ENCODE results near the gene CBX1. TPM values are rescaled to one million over a fixed set of nuclear protein-coding genes. Genes with fewer than 3 reads are reported as not detected.

Gene CBX1
- total RNA-seq, 1 donor from 2014 or later: 39.1 TPM

GRCh38 chr17:48055531-48056245 lies 45.6 kb downstream of the CBX1 start:
- H3K4me3 ChIP-seq (ENCODE audit: low read length in 3 of 3): peak overlapping the region; percentile 41 to 99 (median 68)
- H3K9me3 ChIP-seq (ENCODE audit: control insufficient read depth in 3 of 3, low read length in 3 of 3): no peaks in the 10 kb centered on the region
- H3K9ac ChIP-seq (ENCODE audit: low read depth in 1 of 3, low read length in 3 of 3): peak overlapping the region; percentile 43 to 82 (median 73)
- H3K27me3 ChIP-seq (ENCODE audit: control insufficient read depth in 3 of 3, insufficient read depth in 3 of 3, low read length in 3 of 3): no peaks in the 10 kb centered on the region
- peak overlapping the region; percentile 76 for H3K27ac ChIP-seq (ENCODE audit: low read depth, low read length)
- H3K4me1 ChIP-seq (ENCODE audit: control insufficient read depth in 3 of 3, insufficient read depth in 3 of 3, low read length in 3 of 3): peaks cover 87 to 98% (median 93%) of the 10 kb centered on the region in 3 donors
- H3K36me3 ChIP-seq (ENCODE audit: control insufficient read depth in 3 of 3, insufficient read depth in 3 of 3, low read length in 3 of 3): peaks cover 56 to 76% (median 74%) of the 10 kb centered on the region in 3 donors

GRCh38 chr17:48054238-48055185 lies 46.8 kb downstream of the CBX1 start:
- Histone ChIP-seq H3K4me3 (ENCODE audit: low read length in 3 of 3) (peak overlapping the region; percentile 94 to 99 (median 99)), H3K9me3 (ENCODE audit: control insufficient read depth in 3 of 3, low read length in 3 of 3) (no peaks in the 10 kb centered on the region), H3K27ac (ENCODE audit: low read depth, low read length) (peak overlapping the region; percentile 99), H3K4me1 (ENCODE audit: control insufficient read depth in 3 of 3, insufficient read depth in 3 of 3, low read length in 3 of 3) (peaks cover 86 to 92% (median 88%) of the 10 kb centered on the region in 3 donors), H3K36me3 (ENCODE audit: control insufficient read depth in 3 of 3, insufficient read depth in 3 of 3, low read length in 3 of 3) (peaks cover 47 to 67% (median 64%) of the 10 kb centered on the region in 3 donors), H3K27me3 (ENCODE audit: control insufficient read depth in 3 of 3, insufficient read depth in 3 of 3, low read length in 3 of 3) (no peaks in the 10 kb centered on the region), H3K9ac (ENCODE audit: low read depth in 1 of 3, low read length in 3 of 3) (peak overlapping the region; percentile 85 to 100 (median 95))

DNA sequence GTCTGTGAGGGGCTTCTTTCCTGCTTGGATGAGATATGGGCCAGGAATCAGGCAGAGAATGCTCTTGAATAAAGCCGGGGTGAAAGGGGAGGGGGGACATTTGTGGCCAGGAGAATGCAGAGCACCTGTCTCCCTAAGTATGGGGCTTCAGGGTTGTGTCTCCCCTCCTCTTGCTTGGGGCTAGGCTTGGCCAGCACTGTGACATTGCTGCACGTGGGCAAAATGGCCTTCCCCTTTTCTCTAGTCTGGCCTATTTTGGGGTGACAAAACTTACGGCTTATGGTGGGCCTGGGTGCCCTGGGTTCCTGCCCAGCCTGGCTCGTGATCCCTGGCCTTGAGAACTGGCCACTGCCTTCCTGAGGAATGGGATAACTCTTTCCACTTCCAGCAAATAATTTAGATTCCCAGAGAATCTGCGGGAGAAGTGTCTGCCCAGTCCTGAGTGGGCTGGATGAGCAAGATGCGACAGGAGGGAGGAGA lies 47.5 kb downstream of the CBX1 start:
- H3K27me3 ChIP-seq (ENCODE audit: control insufficient read depth in 3 of 3, insufficient read depth in 3 of 3, low read length in 3 of 3): no peaks in the 10 kb centered on the region
- peaks cover 40 to 62% (median 57%) of the 10 kb centered on the region in 3 donors for H3K36me3 ChIP-seq (ENCODE audit: control insufficient read depth in 3 of 3, insufficient read depth in 3 of 3, low read length in 3 of 3)
- H3K4me3 ChIP-seq (ENCODE audit: low read length in 3 of 3): peak overlapping the region; percentile 94 to 99 (median 99)
- H3K9ac ChIP-seq (ENCODE audit: low read depth in 1 of 3, low read length in 3 of 3): peak overlapping the region; percentile 85 to 100 (median 95)
- H3K27ac ChIP-seq (ENCODE audit: low read depth, low read length): peak overlapping the region; percentile 99
- peaks cover 81 to 85% (median 83%) of the 10 kb centered on the region in 3 donors for H3K4me1 ChIP-seq (ENCODE audit: control insufficient read depth in 3 of 3, insufficient read depth in 3 of 3, low read length in 3 of 3)
- no peaks in the 10 kb centered on the region for H3K9me3 ChIP-seq (ENCODE audit: control insufficient read depth in 3 of 3, low read length in 3 of 3)

DNA sequence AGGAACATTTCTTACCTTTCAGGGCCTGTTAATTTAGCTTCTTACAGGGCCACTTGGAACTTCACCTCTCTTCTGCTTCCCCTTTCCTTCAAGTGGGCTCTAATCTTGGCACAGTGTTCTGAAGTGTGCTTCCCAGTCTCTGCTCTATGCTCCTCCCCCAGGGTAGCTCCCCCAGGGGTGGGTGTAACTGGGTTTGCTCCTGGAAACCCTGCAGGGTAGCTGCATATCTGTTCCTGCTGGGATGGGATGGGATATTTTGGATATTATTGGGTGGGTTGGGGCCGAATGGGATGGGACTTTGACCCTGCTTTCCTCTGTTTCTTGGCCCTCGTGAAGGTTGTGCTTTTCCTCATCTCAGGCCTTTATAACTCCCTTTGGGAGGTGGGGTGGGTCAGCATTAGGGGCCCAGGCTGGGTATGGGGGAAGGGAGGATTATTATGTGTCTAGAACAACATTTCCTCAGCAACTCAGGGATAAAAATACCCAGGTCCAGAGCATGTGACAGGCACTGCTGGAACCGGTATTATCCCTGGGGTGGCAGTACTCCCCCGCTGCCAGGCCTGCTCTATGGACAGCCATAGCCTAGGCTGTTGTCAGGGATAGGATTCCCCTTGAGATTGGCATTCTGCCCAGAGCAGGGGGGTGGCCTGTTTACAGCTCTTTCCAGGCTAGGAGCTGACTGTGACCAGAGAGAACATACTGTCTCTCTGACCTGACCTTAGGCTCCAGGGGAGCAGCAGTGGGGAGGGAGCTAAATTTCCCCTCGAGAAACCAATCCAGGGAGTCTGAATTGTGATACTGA lies 48.1 kb downstream of the CBX1 start:
- Histone ChIP-seq H3K4me1 (ENCODE audit: control insufficient read depth in 3 of 3, insufficient read depth in 3 of 3, low read length in 3 of 3) (peaks cover 76 to 79% (median 79%) of the 10 kb centered on the region in 3 donors), H3K36me3 (ENCODE audit: control insufficient read depth in 3 of 3, insufficient read depth in 3 of 3, low read length in 3 of 3) (peaks cover 34 to 56% (median 51%) of the 10 kb centered on the region in 3 donors)

GRCh38 chr17:48051706-48052486 lies 49.4 kb downstream of the CBX1 start:
- H3K4me3 ChIP-seq (ENCODE audit: low read length in 3 of 3): peak overlapping the region; percentile 94 to 99 (median 99)
- H3K36me3 ChIP-seq (ENCODE audit: control insufficient read depth in 3 of 3, insufficient read depth in 3 of 3, low read length in 3 of 3): peaks cover 21 to 44% (median 38%) of the 10 kb centered on the region in 3 donors
- H3K9ac ChIP-seq (ENCODE audit: low read depth in 1 of 3, low read length in 3 of 3): peak overlapping the region; percentile 89 to 100 (median 95)

More for the DNA sequence above, 48.1 kb downstream of the CBX1 start:
- peak overlapping the region; percentile 94 to 99 (median 99) for H3K4me3 ChIP-seq (ENCODE audit: low read length in 3 of 3)
- H3K9me3 ChIP-seq (ENCODE audit: control insufficient read depth in 3 of 3, low read length in 3 of 3): no peaks in the 10 kb centered on the region
- H3K9ac ChIP-seq (ENCODE audit: low read depth in 1 of 3, low read length in 3 of 3): peak overlapping the region; percentile 85 to 100 (median 95)
- no peaks in the 10 kb centered on the region for H3K27me3 ChIP-seq (ENCODE audit: control insufficient read depth in 3 of 3, insufficient read depth in 3 of 3, low read length in 3 of 3)
- peak overlapping the region; percentile 99 for H3K27ac ChIP-seq (ENCODE audit: low read depth, low read length)

GRCh38 chr17:48051283-48051682 lies 50.0 kb downstream of the CBX1 start:
- peaks cover 66 to 73% (median 73%) of the 10 kb centered on the region in 3 donors for H3K4me1 ChIP-seq (ENCODE audit: control insufficient read depth in 3 of 3, insufficient read depth in 3 of 3, low read length in 3 of 3)
- peak overlapping the region; percentile 99 for H3K27ac ChIP-seq (ENCODE audit: low read depth, low read length)
- peaks cover 15 to 37% (median 32%) of the 10 kb centered on the region in 3 donors for H3K36me3 ChIP-seq (ENCODE audit: control insufficient read depth in 3 of 3, insufficient read depth in 3 of 3, low read length in 3 of 3)
- H3K27me3 ChIP-seq (ENCODE audit: control insufficient read depth in 3 of 3, insufficient read depth in 3 of 3, low read length in 3 of 3): no peaks in the 10 kb centered on the region
- peak overlapping the region; percentile 89 to 100 (median 95) for H3K9ac ChIP-seq (ENCODE audit: low read depth in 1 of 3, low read length in 3 of 3)
- peak overlapping the region; percentile 94 to 99 (median 99) for H3K4me3 ChIP-seq (ENCODE audit: low read length in 3 of 3)
- no peaks in the 10 kb centered on the region for H3K9me3 ChIP-seq (ENCODE audit: control insufficient read depth in 3 of 3, low read length in 3 of 3)

More at GRCh38 chr17:48051706-48052486, 49.4 kb downstream of the CBX1 start:
- Histone ChIP-seq H3K9me3 (ENCODE audit: control insufficient read depth in 3 of 3, low read length in 3 of 3) (no peaks in the 10 kb centered on the region), H3K27me3 (ENCODE audit: control insufficient read depth in 3 of 3, insufficient read depth in 3 of 3, low read length in 3 of 3) (no peaks in the 10 kb centered on the region), H3K4me1 (ENCODE audit: control insufficient read depth in 3 of 3, insufficient read depth in 3 of 3, low read length in 3 of 3) (peaks cover 66 to 73% (median 73%) of the 10 kb centered on the region in 3 donors), H3K27ac (ENCODE audit: low read depth, low read length) (peak overlapping the region; percentile 99)

DNA sequence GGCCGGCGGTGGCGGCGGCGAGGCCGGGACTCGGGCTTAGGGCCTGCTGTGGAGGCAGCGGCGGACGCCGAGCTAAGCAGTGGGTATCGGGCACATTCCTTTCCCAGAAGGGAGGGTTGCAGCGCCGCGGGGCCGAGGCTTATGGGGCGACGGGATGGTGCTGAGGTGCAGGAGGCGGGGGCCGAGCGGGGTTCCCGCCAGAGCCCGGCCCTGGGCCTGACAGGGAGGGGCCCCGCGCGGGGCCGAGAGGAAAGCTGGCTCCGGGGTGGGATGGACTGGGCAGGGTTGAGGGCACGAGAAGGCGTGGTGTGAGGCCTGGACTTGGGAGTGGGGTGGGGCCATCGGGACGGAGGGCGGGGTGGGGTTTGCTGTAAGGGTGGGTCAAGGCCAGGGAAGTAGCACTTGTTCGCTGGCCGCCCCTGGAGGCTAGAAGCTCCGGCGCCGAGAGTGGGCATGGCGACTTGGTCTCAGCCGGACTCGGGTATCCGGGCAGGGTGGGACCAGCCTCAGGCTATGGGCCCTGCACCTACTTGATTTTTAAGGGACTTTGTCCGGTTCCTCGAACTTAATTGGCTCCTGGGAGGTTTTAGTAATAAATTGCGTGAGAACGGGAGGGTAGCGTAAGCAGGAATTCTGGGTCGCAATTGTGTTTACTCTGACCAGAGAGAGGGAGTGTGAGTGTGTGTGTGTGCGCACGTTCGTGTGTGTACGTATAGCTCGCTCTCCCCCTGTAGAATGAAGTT lies 52.7 kb downstream of the CBX1 start:
- Histone ChIP-seq H3K4me3 (ENCODE audit: low read length in 3 of 3) (peak overlapping the region; percentile 94 to 99 (median 99)), H3K27ac (ENCODE audit: low read depth, low read length) (peak overlapping the region; percentile 99), H3K4me1 (ENCODE audit: control insufficient read depth in 3 of 3, insufficient read depth in 3 of 3, low read length in 3 of 3) (peaks cover 57 to 66% (median 65%) of the 10 kb centered on the region in 3 donors), H3K9ac (ENCODE audit: low read depth in 1 of 3, low read length in 3 of 3) (peak overlapping the region; percentile 88 to 100 (median 95)), H3K9me3 (ENCODE audit: control insufficient read depth in 3 of 3, low read length in 3 of 3) (no peaks in the 10 kb centered on the region), H3K27me3 (ENCODE audit: control insufficient read depth in 3 of 3, insufficient read depth in 3 of 3, low read length in 3 of 3) (no peaks in the 10 kb centered on the region), H3K36me3 (ENCODE audit: control insufficient read depth in 3 of 3, insufficient read depth in 3 of 3, low read length in 3 of 3) (peaks cover 6 to 23% (median 17%) of the 10 kb centered on the region in 3 donors)

DNA sequence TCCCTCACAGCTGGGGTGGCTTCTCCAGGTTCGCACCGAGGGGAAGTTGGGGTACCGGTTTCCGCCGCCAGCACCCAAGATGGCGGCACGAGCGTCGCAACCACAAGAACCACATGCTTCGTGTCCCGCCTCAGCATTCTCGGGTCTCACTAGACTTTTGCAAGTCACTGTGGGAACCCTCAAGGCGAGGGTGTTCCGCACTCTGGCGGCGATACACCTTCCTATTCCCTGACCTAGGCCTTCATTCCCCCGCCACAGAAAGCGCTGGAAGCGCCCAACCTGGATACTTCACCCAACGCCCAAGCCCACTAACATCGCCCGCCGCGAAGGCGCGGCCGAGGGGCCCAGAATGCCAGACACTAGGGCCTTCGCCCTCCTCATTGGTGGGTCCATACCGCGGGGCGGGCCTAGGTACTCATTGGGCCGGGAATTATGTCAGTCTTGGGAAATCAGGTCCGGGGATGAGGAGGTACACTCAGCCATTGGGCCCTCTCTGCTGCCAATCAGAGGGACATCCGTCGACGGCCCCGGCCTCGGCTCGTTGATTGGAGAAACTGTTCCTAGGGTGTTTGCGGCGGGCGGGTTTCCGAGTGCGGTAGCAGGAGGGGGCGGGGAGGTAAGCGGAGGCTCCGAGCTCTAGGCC lies 53.4 kb downstream of the CBX1 start, which contains the start of gene NFE2L1:
NFE2L1 (plus strand) TSS at position 619 of the 643 bp plus-strand sequence. CDS start 2,760 bp downstream, outside the sequence.
- Histone ChIP-seq H3K36me3 (ENCODE audit: control insufficient read depth in 3 of 3, insufficient read depth in 3 of 3, low read length in 3 of 3) (peaks cover 6 to 21% (median 17%) of the 10 kb centered on the region in 3 donors), H3K27ac (ENCODE audit: low read depth, low read length) (peak within 1 kb of the TSS; percentile 99), H3K9ac (ENCODE audit: low read depth in 1 of 3, low read length in 3 of 3) (peak within 1 kb of the TSS; percentile 90 to 100 (median 95)), H3K27me3 (ENCODE audit: control insufficient read depth in 3 of 3, insufficient read depth in 3 of 3, low read length in 3 of 3) (no peaks in the 10 kb centered on the region), H3K4me3 (ENCODE audit: low read length in 3 of 3) (peak within 1 kb of the TSS; percentile 97 to 99 (median 99)), H3K4me1 (ENCODE audit: control insufficient read depth in 3 of 3, insufficient read depth in 3 of 3, low read length in 3 of 3) (peaks cover 50 to 66% (median 58%) of the 10 kb centered on the region in 3 donors), H3K9me3 (ENCODE audit: control insufficient read depth in 3 of 3, low read length in 3 of 3) (no peaks in the 10 kb centered on the region)

All from skeletal muscle tissue (tissue), 4 donors.